IMR-90 (cell line): Measurements from ENCODE around the gene MYDGF. TPM values are rescaled to one million over a fixed set of nuclear protein-coding genes. Genes with fewer than 3 reads are reported as not detected.

Experiments used
- ATAC-seq: fragments of 200-7000 bp; cut with Tn5 transposase; 2 replicates; pipeline ENCODE4 v1.9.1; 2020; ENCODE audit warnings: low read depth, mild to moderate bottlenecking, moderate library complexity
- BruUV-seq: library from RNA; stranded (reverse); fragments of 400-500 nt; replicated peaks from 2 replicates; lab custom pipeline; 2021; lab: Mats Ljungman, UMichigan
- CTCF ChIA-PET: fragments of 300-600 bp; formaldehyde crosslinking; extraction: SDS; loops from one replicate; lab custom pipeline; 2021; ENCODE audit warnings: antibody characterized with exemption; lab: Yijun Ruan, JAX
- POLR2A ChIA-PET: fragments of 300-600 bp; sonication (Branson Sonifier 250); formaldehyde crosslinking; loops from one replicate; lab custom pipeline; 2022; ENCODE audit warnings: antibody characterized with exemption; ENCODE audit not compliant: unreplicated experiment; lab: Charles Lee
- DNase-seq: peaks from one replicate; pipeline ENCODE4 v3.0.0; 2013
- H2AFZ ChIP-seq: replicated peaks from 2 replicates; pipeline ENCODE3; 2013; ENCODE audit warnings: low read length, mild to moderate bottlenecking; ENCODE audit not compliant: poor library complexity
- H2AK5ac ChIP-seq: 2 replicates; pipeline ENCODE4 v1.6.1; 2013; ENCODE audit warnings: low read depth, low read length, inconsistent platforms
- H2AK9ac ChIP-seq: replicated peaks from 2 replicates; pipeline ENCODE3; 2013; ENCODE audit warnings: mild to moderate bottlenecking, low read depth, low read length, moderate library complexity; ENCODE audit not compliant: poor library complexity
- H2BK120ac ChIP-seq: 2 replicates; pipeline ENCODE4 v1.6.1; 2013; ENCODE audit warnings: low read depth, low read length, inconsistent platforms
- H2BK15ac ChIP-seq: 3 replicates; pipeline ENCODE4 v1.6.1; 2013; ENCODE audit warnings: low read depth, low read length, inconsistent platforms
- H2BK20ac ChIP-seq: 2 replicates; pipeline ENCODE4 v1.6.1; 2013; ENCODE audit warnings: low read depth, mild to moderate bottlenecking, inconsistent platforms, low read length, moderate library complexity
- H2BK5ac ChIP-seq: 2 replicates; pipeline ENCODE4 v1.6.1; 2013; ENCODE audit warnings: mild to moderate bottlenecking, low read depth, low read length, inconsistent platforms; ENCODE audit not compliant: poor library complexity, severe bottlenecking
- H3K14ac ChIP-seq: replicated peaks from 2 replicates; pipeline ENCODE4 v1.6.1; 2013; ENCODE audit warnings: low read depth, low read length, inconsistent platforms
- H3K18ac ChIP-seq: 2 replicates; pipeline ENCODE4 v1.6.1; 2013; ENCODE audit warnings: low read depth, low read length, control low read depth
- H3K23ac ChIP-seq: 2 replicates; pipeline ENCODE4 v1.6.1; 2013; ENCODE audit warnings: low read depth, low read length, inconsistent platforms
- H3K27ac ChIP-seq: 2 replicates; pipeline ENCODE4 v1.5.1; 2013; ENCODE audit warnings: mild to moderate bottlenecking, control low read depth, low read length; ENCODE audit not compliant: insufficient read depth
- H3K27me3 ChIP-seq: 2 replicates; pipeline ENCODE4 v1.6.1; 2013; ENCODE audit warnings: low read length; ENCODE audit not compliant: control insufficient read depth, insufficient read depth
- H3K36me3 ChIP-seq: 2 replicates; pipeline ENCODE4 v1.6.1; 2013; ENCODE audit warnings: low read length, mixed read lengths; ENCODE audit not compliant: control insufficient read depth, insufficient read depth
- H3K4ac ChIP-seq: 2 replicates; pipeline ENCODE4 v1.6.1; 2013; ENCODE audit warnings: low read depth, low read length, inconsistent platforms
- H3K4me1 ChIP-seq: 2 replicates; pipeline ENCODE4 v1.6.1; 2013; ENCODE audit warnings: low read length, mixed read lengths; ENCODE audit not compliant: control insufficient read depth, insufficient read depth
- H3K4me2 ChIP-seq: 2 replicates; pipeline ENCODE4 v1.6.1; 2013; ENCODE audit warnings: low read depth, mild to moderate bottlenecking, control low read depth, low read length, moderate library complexity
- H3K4me3 ChIP-seq: 2 replicates; pipeline ENCODE4 v1.5.1; 2013; ENCODE audit warnings: low read depth, mild to moderate bottlenecking, control low read depth, low read length, moderate library complexity; ENCODE audit not compliant: insufficient read depth
- H3K56ac ChIP-seq: 2 replicates; pipeline ENCODE4 v1.6.1; 2013; ENCODE audit warnings: low read length, inconsistent platforms; ENCODE audit not compliant: insufficient read depth; ENCODE audit errors: extremely low read depth
- H3K79me1 ChIP-seq, 2 experiments: 2 replicates each; pipeline ENCODE4 v1.6.1; 2013; ENCODE audit warnings: low read length in 2 of 2, inconsistent platforms in 1 of 2, low read depth in 1 of 2
- H3K9ac ChIP-seq: 2 replicates; pipeline ENCODE4 v1.6.1; 2013; ENCODE audit warnings: low read depth, low read length, control low read depth
- H3K9me1 ChIP-seq: 2 replicates; pipeline ENCODE4 v1.6.1; 2013; ENCODE audit warnings: low read length, inconsistent platforms; ENCODE audit not compliant: insufficient read depth
- H3K9me3 ChIP-seq: 2 replicates; pipeline ENCODE4 v1.6.1; 2013; ENCODE audit warnings: low read length; ENCODE audit not compliant: control insufficient read depth, insufficient read depth
- H4K20me1 ChIP-seq: 2 replicates; pipeline ENCODE4 v1.6.1; 2013; ENCODE audit warnings: low read length, inconsistent platforms; ENCODE audit not compliant: insufficient read depth
- H4K5ac ChIP-seq: 2 replicates; pipeline ENCODE4 v1.6.1; 2013; ENCODE audit warnings: mild to moderate bottlenecking, low read depth, low read length, control low read depth
- H4K8ac ChIP-seq, 2 experiments: 2 replicates each; pipeline ENCODE4 v1.6.1; 2013; ENCODE audit warnings: low read depth in 2 of 2, low read length in 2 of 2, control low read depth in 1 of 2, inconsistent platforms in 1 of 2
- H4K91ac ChIP-seq: 2 replicates; pipeline ENCODE4 v1.6.1; 2013; ENCODE audit warnings: low read depth, low read length, inconsistent platforms; ENCODE audit not compliant: insufficient read depth
- CEBPB ChIP-seq: IDR thresholded peaks from 2 replicates; pipeline ENCODE4 v1.6.1; 2012; ENCODE audit warnings: low read depth, low read length, improper control_type of control experiment
- FOS ChIP-seq: fragments of 150-350 bp; IDR thresholded peaks from 2 replicates; pipeline ENCODE4 v1.6.1; 2016; ENCODE audit warnings: low read depth, low read length
- MAFK ChIP-seq: IDR thresholded peaks from 2 replicates; pipeline ENCODE4 v1.6.1; 2012; ENCODE audit warnings: low read depth, low read length, improper control_type of control experiment
- MAZ ChIP-seq: IDR thresholded peaks from 2 replicates; pipeline ENCODE4 v1.6.1; 2012; ENCODE audit warnings: low read depth, mild to moderate bottlenecking, low read length, improper control_type of control experiment, moderate library complexity, borderline replicate concordance
- MXI1 ChIP-seq: IDR thresholded peaks from 2 replicates; pipeline ENCODE4 v1.6.1; 2012; ENCODE audit warnings: low read depth, mild to moderate bottlenecking, low read length, moderate library complexity, borderline replicate concordance
- RCOR1 ChIP-seq: IDR thresholded peaks from 2 replicates; pipeline ENCODE4 v1.6.1; 2012; ENCODE audit warnings: mild to moderate bottlenecking, low read length, improper control_type of control experiment; ENCODE audit not compliant: insufficient replicate concordance
- SMC3 ChIP-seq: fragments of 150-350 bp; IDR thresholded peaks from 2 replicates; pipeline ENCODE4 v1.6.1; 2016; ENCODE audit warnings: low read depth, mild to moderate bottlenecking, antibody characterized with exemption, low read length, moderate library complexity
- USF2 ChIP-seq: fragments of 150-350 bp; IDR thresholded peaks from 2 replicates; pipeline ENCODE4 v1.6.1; 2017; ENCODE audit warnings: mild to moderate bottlenecking, antibody characterized with exemption, low read length, low read depth
- WGBS, 2 experiments: methylation state at CpG; one replicate each; pipeline versions ENCODE4 v1.1.5 to v1.1.7; 2013; ENCODE audit warnings: missing lambda C conversion rate in 2 of 2; ENCODE audit not compliant: insufficient read length in 1 of 2; ENCODE audit errors: extremely low coverage in 2 of 2; 5-methylcytosine and 5-hydroxymethylcytosine counted together
- dilution Hi-C: fragments of 300-500 bp; cut with HindIII; formaldehyde crosslinking; loops from one replicate; pipeline ENCODE4 v1.14.3; 2018; ENCODE audit warnings: low sequenced_read_pairs; ENCODE audit not compliant: unreplicated experiment
- in situ Hi-C: fragments of 300-500 bp; cut with MboI; formaldehyde crosslinking; loops from 3 replicates; pipeline ENCODE4 v1.14.3; 2019; ENCODE audit warnings: low sequenced_read_pairs, inconsistent platforms, mixed read lengths
- intact Hi-C: fragments of 100-400 bp; cut with micrococcal nuclease; formaldehyde crosslinking; loops from 2 replicates; pipeline ENCODE4 v1.10.0; 2022
- polyA plus RNA-seq, 3 experiments: library from polyadenylated mRNA; depleted of rRNA; stranded (reverse); fragments of >200 nt; gene quantifications; 2 replicates each; pipeline ENCODE4 v1.2.3, GENCODE V29; 2012; ENCODE audit warnings: low replicate concordance in 1 of 3
- total RNA-seq: library from RNA; depleted of rRNA; stranded (reverse); fragments of >200 nt; gene quantifications from 2 replicates; pipeline ENCODE4 v1.2.3, GENCODE V29; 2012
- TF ChIP-seq, protein P1 (sequence below): conservative IDR thresholded peaks from 2 replicates; pipeline ENCODE4 v1.5.1; 2012; ENCODE audit warnings: mild to moderate bottlenecking, low read depth, low read length, improper control_type of control experiment

MYDGF gene
- total and polyA plus RNA-seq, 2 of the 4 experiments (the other 2 are of a cell fraction) = 203 to 310 TPM

DNA sequence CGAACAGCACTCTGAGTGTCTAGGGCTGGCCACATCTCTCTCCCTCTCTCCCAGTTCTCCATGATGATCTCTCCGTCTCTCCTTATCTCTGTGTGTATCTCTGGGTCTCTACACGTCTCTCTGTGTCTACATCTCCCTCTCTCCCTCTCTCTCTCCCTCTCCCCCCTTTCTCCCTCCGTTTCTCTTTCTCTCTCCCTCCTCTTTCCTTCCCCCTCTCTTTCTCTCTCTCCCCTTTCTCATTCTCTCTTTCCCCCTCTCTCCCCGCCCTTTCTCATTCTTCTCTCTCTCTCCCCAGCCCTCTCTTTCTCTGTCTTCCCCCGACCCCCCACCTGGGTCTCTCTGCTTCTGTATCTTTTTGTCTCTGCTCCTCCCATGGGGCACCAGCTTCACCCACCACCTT lies 52.1 kb downstream of the MYDGF start:
- in situ Hi-C loops = no loop called here
- no peaks in the 10 kb centered on the region for H3K79me1 ChIP-seq
- no peak overlapping the region for H3K4ac ChIP-seq
- H3K18ac ChIP-seq = no peak overlapping the region
- ChIA-PET POLR2A (no interaction called here), CTCF (no interaction called here)
- no peak overlapping the region for H3K23ac ChIP-seq
- H3K4me3 ChIP-seq = no peak overlapping the region
- ATAC-seq (no peak), DNase-seq (no peak)
- BruUV-seq = no TSS peak
- H2BK15ac ChIP-seq = no peak overlapping the region
- no peaks in the 10 kb centered on the region for H4K20me1 ChIP-seq
- no peak overlapping the region for H4K5ac ChIP-seq
- no peak overlapping the region for H2BK120ac ChIP-seq
- H3K56ac ChIP-seq = no peak overlapping the region
- no peaks in the 10 kb centered on the region for H3K4me1 ChIP-seq
- H3K4me2 ChIP-seq = no peak overlapping the region
- no peak overlapping the region for H3K27ac ChIP-seq
- H2AK5ac ChIP-seq = no peak overlapping the region
- peaks cover 39% of the 10 kb centered on the region for H3K27me3 ChIP-seq
- no peak for TF ChIP-seq USF2
- TF ChIP-seq RCOR1 = no peak
- no peak for TF ChIP-seq MAZ
- no peak for TF ChIP-seq CEBPB
- no peak for TF ChIP-seq MAFK
- no peak for TF ChIP-seq MXI1
- TF ChIP-seq, protein P1, sequence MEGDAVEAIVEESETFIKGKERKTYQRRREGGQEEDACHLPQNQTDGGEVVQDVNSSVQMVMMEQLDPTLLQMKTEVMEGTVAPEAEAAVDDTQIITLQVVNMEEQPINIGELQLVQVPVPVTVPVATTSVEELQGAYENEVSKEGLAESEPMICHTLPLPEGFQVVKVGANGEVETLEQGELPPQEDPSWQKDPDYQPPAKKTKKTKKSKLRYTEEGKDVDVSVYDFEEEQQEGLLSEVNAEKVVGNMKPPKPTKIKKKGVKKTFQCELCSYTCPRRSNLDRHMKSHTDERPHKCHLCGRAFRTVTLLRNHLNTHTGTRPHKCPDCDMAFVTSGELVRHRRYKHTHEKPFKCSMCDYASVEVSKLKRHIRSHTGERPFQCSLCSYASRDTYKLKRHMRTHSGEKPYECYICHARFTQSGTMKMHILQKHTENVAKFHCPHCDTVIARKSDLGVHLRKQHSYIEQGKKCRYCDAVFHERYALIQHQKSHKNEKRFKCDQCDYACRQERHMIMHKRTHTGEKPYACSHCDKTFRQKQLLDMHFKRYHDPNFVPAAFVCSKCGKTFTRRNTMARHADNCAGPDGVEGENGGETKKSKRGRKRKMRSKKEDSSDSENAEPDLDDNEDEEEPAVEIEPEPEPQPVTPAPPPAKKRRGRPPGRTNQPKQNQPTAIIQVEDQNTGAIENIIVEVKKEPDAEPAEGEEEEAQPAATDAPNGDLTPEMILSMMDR = no peak
- TF ChIP-seq SMC3 = no peak
- no peak for TF ChIP-seq FOS
- H3K36me3 ChIP-seq = no peaks in the 10 kb centered on the region
- no peak overlapping the region for H2BK20ac ChIP-seq
- no peaks in the 10 kb centered on the region for H3K9me1 ChIP-seq
- no peak overlapping the region for H3K9ac ChIP-seq
- intact Hi-C loops = no loop called here
- no peak overlapping the region for H2AK9ac ChIP-seq
- H2BK5ac ChIP-seq = no peak overlapping the region
- dilution Hi-C loops = no loop called here
- H4K91ac ChIP-seq = no peak overlapping the region
- WGBS, 2 experiments = 45 to 100% methylated on average over 1 to 4 of the region's 6 CpGs
- no peaks in the 10 kb centered on the region for H3K9me3 ChIP-seq
- H2AFZ ChIP-seq = no peak overlapping the region
- H4K8ac ChIP-seq = no peak overlapping the region
- no peak overlapping the region for H3K14ac ChIP-seq
